Measurements from ENCODE around the gene NFIX. TPM values are rescaled to one million over a fixed set of nuclear protein-coding genes. Genes with fewer than 3 reads are reported as not detected.

NFIX gene
- total and polyA plus RNA-seq, 4 donors: 26.0 to 190 (median 89.6) TPM

DNA sequence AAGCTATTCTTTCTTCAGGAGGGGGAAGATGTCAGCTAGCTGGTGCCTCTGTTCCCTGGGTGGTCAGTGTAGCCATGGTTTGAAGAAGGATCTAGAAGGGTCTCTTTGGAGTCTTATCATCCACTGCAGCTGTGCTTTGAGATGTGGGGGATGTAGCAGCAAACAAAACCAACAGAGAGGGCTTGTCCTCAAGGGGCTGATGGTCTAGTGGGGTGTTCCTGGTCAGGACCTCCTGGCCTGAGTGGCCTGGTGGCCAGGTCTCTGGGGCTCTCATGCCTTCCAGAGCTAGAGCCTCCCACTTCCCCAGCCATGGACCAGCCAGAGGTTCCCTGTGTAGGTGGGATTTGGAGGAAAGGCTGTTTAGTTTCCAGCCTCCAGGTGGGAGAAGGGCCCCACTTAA, 67.0 kb downstream of the NFIX start:
- H3K27ac ChIP-seq (ENCODE audit: low read depth in 1 of 2, low read length in 1 of 2): peak overlapping the region; percentile 52 to 66
- peaks cover 16 to 62% (median 31%) of the 10 kb centered on the region in 5 donors for H3K4me1 ChIP-seq (ENCODE audit: control insufficient read depth in 5 of 5, insufficient read depth in 5 of 5, low read length in 5 of 5)
- DNase-seq (no peak), ATAC-seq (ENCODE audit: insufficient read depth, low FRiP score) (no peak)
- H3K4me3 ChIP-seq: no peak overlapping the region
- TF ChIP-seq, protein P1, sequence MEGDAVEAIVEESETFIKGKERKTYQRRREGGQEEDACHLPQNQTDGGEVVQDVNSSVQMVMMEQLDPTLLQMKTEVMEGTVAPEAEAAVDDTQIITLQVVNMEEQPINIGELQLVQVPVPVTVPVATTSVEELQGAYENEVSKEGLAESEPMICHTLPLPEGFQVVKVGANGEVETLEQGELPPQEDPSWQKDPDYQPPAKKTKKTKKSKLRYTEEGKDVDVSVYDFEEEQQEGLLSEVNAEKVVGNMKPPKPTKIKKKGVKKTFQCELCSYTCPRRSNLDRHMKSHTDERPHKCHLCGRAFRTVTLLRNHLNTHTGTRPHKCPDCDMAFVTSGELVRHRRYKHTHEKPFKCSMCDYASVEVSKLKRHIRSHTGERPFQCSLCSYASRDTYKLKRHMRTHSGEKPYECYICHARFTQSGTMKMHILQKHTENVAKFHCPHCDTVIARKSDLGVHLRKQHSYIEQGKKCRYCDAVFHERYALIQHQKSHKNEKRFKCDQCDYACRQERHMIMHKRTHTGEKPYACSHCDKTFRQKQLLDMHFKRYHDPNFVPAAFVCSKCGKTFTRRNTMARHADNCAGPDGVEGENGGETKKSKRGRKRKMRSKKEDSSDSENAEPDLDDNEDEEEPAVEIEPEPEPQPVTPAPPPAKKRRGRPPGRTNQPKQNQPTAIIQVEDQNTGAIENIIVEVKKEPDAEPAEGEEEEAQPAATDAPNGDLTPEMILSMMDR (IDR thresholded peaks at IDR 0.05; ENCODE audit: control extremely low read depth, extremely low read depth): no peak
- no peaks in the 10 kb centered on the region for H3K9me3 ChIP-seq (ENCODE audit: control insufficient read depth in 4 of 4, insufficient read depth in 3 of 4, low read length in 3 of 4)
- H3K27me3 ChIP-seq (ENCODE audit: control insufficient read depth in 3 of 3, insufficient read depth in 3 of 3, low read length in 2 of 3): no peaks in the 10 kb centered on the region
- H3K36me3 ChIP-seq (ENCODE audit: control insufficient read depth in 4 of 4, insufficient read depth in 4 of 4, low read length in 4 of 4): peaks cover 0 to 3% (median 1%) of the 10 kb centered on the region in 4 donors
- no peak overlapping the region for H3K9ac ChIP-seq (ENCODE audit: insufficient read depth in 1 of 2, low read length in 2 of 2)

DNA sequence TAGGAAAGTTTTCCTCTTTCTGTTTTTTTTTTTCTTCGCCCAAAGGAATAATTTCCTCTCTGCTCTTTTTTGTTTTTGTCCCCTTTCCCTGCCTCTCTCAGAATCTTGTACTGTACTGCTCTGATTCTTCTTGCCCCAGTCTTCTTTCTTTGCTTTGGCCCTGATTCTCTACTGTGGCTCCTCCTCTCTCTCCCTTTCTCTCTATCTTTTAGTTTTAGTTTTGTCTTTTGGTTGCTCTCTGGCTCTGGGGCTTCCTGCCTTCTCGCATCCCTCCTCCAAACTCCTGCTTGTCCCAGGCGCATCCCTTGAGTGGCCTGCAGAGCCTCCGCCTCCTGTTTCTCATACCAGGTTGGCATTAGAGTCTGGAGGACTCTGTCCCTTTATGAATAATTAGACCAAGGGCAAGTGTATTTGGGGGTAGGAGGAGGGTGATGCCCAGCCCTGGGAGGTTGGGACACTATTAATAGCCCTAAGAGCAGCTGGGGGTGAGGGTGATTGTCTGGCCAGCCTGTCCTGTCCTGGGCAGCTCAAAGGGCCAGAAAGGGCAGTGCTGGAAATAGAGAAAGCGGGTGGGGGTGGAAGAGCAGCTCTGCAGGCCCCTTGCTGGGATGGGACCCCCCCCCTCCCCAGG, 68.3 kb downstream of the NFIX start:
- no peak for ATAC-seq (ENCODE audit: insufficient read depth, low FRiP score)
- 77 to 80% methylated on average over 5 of the region's 5 CpGs for WGBS, 2 donors
- TF ChIP-seq, protein P1 (IDR thresholded peaks at IDR 0.05; ENCODE audit: control extremely low read depth, extremely low read depth): no peak
- peaks cover 0 to 5% (median 1%) of the 10 kb centered on the region in 4 donors for H3K36me3 ChIP-seq (ENCODE audit: control insufficient read depth in 4 of 4, insufficient read depth in 4 of 4, low read length in 4 of 4)
- H3K27me3 ChIP-seq (ENCODE audit: control insufficient read depth in 3 of 3, insufficient read depth in 3 of 3, low read length in 2 of 3): no peaks in the 10 kb centered on the region
- H3K9ac ChIP-seq (ENCODE audit: insufficient read depth in 1 of 2, low read length in 2 of 2): peak overlapping the region in 1 of 2 donors; percentile 28
- peaks cover 13 to 57% (median 35%) of the 10 kb centered on the region in 5 donors for H3K4me1 ChIP-seq (ENCODE audit: control insufficient read depth in 5 of 5, insufficient read depth in 5 of 5, low read length in 5 of 5)
- DNase-seq: no peak
- peak overlapping the region; percentile 26 to 76 for H3K27ac ChIP-seq (ENCODE audit: low read depth in 1 of 2, low read length in 1 of 2)
- no peaks in the 10 kb centered on the region for H3K9me3 ChIP-seq (ENCODE audit: control insufficient read depth in 4 of 4, insufficient read depth in 3 of 4, low read length in 3 of 4)
- no peak overlapping the region for H3K4me3 ChIP-seq

DNA sequence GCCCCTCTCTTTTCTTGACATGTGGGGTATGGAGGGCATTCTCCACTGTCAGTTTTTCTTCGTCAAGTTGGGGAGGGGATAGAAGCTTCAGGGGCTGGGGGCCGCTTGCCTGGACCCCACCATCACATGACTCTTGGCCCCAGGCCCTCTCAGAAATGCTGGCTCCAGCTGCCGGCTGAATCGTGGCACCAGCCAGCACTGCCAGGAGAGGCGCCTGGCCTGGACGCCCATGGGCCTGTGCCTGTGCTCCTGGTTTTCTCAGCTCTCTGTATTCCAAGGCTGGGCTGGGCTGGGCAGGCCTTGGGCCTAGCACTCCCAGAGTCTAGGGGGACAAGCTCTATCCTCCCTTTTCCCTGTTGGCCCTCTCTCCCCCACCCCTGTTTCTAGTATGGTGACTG, 68.8 kb downstream of the NFIX start:
- WGBS, 2 donors: 77 to 86% methylated on average over 6 of the region's 6 CpGs
- H3K27ac ChIP-seq (ENCODE audit: low read depth in 1 of 2, low read length in 1 of 2): peak overlapping the region; percentile 26 to 76
- peaks cover 13 to 54% (median 34%) of the 10 kb centered on the region in 5 donors for H3K4me1 ChIP-seq (ENCODE audit: control insufficient read depth in 5 of 5, insufficient read depth in 5 of 5, low read length in 5 of 5)
- peaks cover 0 to 5% (median 1%) of the 10 kb centered on the region in 4 donors for H3K36me3 ChIP-seq (ENCODE audit: control insufficient read depth in 4 of 4, insufficient read depth in 4 of 4, low read length in 4 of 4)
- DNase-seq: no peak
- no peak for ATAC-seq (ENCODE audit: insufficient read depth, low FRiP score)
- H3K9ac ChIP-seq (ENCODE audit: insufficient read depth in 1 of 2, low read length in 2 of 2): no peak overlapping the region
- H3K9me3 ChIP-seq (ENCODE audit: control insufficient read depth in 4 of 4, insufficient read depth in 3 of 4, low read length in 3 of 4): no peaks in the 10 kb centered on the region
- TF ChIP-seq, protein P1 (IDR thresholded peaks at IDR 0.05; ENCODE audit: control extremely low read depth, extremely low read depth): no peak
- H3K27me3 ChIP-seq (ENCODE audit: control insufficient read depth in 3 of 3, insufficient read depth in 3 of 3, low read length in 2 of 3): no peaks in the 10 kb centered on the region
- H3K4me3 ChIP-seq: no peak overlapping the region

DNA sequence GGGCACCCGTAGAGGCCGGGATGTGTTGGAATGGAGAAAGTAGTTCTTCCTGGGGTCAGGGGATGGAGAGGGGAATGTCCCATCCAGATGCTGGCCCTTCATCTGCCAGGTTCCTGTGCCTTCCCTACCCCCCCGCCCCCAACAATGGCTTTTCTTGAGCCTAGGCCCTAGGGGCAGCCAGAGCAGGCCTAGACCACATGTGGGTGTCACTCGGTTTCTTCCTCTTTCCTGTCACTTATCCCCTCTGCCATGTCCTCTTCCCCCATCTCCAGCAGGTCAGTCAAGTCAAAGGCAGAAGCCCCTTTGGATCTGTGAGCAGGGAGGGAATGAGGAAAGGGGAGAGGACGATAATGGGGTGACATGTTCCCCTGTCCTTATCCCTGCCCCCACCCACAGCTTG, 71.0 kb downstream of the NFIX start:
- Histone ChIP-seq H3K36me3 (ENCODE audit: control insufficient read depth in 4 of 4, insufficient read depth in 4 of 4, low read length in 4 of 4) (peaks cover 0 to 5% (median 1%) of the 10 kb centered on the region in 4 donors), H3K4me1 (ENCODE audit: control insufficient read depth in 5 of 5, insufficient read depth in 5 of 5, low read length in 5 of 5) (peaks cover 7 to 48% (median 34%) of the 10 kb centered on the region in 5 donors), H3K9me3 (ENCODE audit: control insufficient read depth in 4 of 4, insufficient read depth in 3 of 4, low read length in 3 of 4) (no peaks in the 10 kb centered on the region), H3K4me3 (no peak overlapping the region), H3K27me3 (ENCODE audit: control insufficient read depth in 3 of 3, insufficient read depth in 3 of 3, low read length in 2 of 3) (no peaks in the 10 kb centered on the region), H3K9ac (ENCODE audit: insufficient read depth in 1 of 2, low read length in 2 of 2) (no peak overlapping the region), H3K27ac (ENCODE audit: low read depth in 1 of 2, low read length in 1 of 2) (peak overlapping the region; percentile 33 to 55)
- WGBS, 2 donors: 72 to 73% methylated on average over 5 of the region's 5 CpGs
- no peak for ATAC-seq (ENCODE audit: insufficient read depth, low FRiP score)
- TF ChIP-seq, protein P1 (IDR thresholded peaks at IDR 0.05; ENCODE audit: control extremely low read depth, extremely low read depth): no peak
- no peak for DNase-seq
